AG09309 (cell line): ENCODE measurements around the gene TOM1.

ENCODE experiments used
- DNase-seq: peaks from one replicate; pipeline ENCODE4 v3.0.0-alpha.2; 2010; ENCODE audit warnings: low read depth
- H3K4me3 ChIP-seq: 2 replicates; pipeline ENCODE4 v1.5.1; 2011; ENCODE audit warnings: mild to moderate bottlenecking, low read depth, low read length, moderate library complexity; ENCODE audit not compliant: control insufficient read depth
- TF ChIP-seq, protein P1 (sequence below): IDR thresholded peaks from 2 replicates; pipeline ENCODE4 v1.5.1; 2011; ENCODE audit warnings: mild to moderate bottlenecking, low read depth, low read length, inconsistent platforms; ENCODE audit not compliant: insufficient read depth, control insufficient read depth; ENCODE audit errors: missing control alignments

The TOM1 gene

DNA sequence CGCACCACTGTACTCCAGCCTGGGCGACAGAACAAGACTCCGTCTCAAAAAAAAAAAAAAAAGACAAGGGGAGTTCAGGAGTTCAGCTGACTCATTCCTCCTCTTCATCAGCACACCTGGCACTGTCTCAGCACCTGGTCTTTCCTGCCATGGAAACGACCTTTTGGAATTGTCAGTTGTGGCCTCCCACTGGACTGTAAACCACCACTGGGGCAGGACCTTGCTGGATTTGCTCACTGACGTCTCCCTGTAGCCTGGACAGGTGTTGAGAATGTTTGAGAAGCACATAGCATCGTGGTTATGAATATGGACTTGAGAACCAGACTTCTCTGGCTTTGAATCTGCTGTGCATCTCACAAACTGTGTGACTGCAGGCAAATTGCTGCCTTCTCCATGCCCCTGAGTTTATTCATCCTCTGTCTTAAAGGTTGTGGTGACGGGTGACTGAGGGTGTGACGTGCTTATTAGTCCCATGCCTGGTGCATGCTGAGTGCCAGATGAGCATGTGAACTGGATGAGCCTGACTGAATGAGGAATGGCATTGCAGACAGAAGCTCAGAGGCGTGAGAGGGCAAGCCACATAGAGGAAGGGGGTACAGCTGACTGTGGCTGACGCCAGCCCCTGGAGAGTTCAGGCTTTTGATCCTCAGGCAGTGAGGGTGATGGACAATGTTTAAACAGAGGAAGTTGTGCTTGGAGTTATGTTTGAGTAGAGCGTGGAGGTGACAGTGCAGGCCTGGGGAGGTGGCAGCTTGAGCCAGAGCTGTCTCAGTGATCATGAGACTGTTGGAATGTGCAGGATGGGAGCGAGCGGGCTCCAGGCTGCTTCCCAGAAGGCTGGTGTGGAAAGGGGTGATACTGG is 12.7 kb downstream of the TOM1 start:
- DNase-seq = peak; percentile 41
- TF ChIP-seq, protein P1, sequence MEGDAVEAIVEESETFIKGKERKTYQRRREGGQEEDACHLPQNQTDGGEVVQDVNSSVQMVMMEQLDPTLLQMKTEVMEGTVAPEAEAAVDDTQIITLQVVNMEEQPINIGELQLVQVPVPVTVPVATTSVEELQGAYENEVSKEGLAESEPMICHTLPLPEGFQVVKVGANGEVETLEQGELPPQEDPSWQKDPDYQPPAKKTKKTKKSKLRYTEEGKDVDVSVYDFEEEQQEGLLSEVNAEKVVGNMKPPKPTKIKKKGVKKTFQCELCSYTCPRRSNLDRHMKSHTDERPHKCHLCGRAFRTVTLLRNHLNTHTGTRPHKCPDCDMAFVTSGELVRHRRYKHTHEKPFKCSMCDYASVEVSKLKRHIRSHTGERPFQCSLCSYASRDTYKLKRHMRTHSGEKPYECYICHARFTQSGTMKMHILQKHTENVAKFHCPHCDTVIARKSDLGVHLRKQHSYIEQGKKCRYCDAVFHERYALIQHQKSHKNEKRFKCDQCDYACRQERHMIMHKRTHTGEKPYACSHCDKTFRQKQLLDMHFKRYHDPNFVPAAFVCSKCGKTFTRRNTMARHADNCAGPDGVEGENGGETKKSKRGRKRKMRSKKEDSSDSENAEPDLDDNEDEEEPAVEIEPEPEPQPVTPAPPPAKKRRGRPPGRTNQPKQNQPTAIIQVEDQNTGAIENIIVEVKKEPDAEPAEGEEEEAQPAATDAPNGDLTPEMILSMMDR = no peak
- H3K4me3 ChIP-seq = no peak overlapping the region

DNA sequence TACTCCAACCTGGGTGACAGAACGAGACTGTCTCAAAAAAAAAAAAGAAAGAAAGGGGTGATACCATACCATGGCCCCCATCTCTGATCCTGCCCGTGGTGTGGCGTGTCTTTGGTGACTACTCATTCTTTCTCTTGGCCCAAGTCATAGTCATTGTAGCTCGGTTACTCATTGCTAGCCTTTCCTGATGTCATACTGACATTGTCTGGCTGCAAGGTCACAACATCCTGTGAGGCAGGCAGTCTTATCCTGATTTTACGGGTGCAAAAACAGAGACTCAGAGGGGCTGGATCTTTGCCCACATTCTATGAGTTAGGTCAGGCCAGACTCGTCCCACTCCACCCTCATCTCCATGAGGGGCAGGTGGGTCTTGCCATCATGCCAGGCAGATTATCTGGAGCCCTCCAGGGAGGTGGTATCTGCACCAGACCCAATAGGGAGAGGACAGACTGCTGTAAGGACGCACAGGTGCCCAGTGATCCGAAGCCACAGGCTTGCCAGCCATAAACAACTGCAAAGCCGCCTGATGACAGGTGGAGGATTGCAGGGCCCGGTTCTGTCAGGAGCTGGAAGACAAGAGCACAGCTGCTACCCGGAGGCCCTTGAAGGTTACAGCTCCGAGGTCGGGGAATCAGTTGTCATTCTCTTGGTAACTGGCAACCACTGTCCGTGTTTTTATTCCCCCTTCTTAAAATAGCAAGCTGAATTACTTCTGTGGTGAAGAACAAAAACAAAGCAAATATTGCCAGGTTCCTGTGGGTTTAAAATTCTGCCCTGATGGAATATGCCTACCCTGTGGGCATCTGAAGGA is 13.8 kb downstream of the TOM1 start:
- H3K4me3 ChIP-seq = no peak overlapping the region
- peak; percentile 84 for DNase-seq
- TF ChIP-seq, protein P1 = no peak

DNA sequence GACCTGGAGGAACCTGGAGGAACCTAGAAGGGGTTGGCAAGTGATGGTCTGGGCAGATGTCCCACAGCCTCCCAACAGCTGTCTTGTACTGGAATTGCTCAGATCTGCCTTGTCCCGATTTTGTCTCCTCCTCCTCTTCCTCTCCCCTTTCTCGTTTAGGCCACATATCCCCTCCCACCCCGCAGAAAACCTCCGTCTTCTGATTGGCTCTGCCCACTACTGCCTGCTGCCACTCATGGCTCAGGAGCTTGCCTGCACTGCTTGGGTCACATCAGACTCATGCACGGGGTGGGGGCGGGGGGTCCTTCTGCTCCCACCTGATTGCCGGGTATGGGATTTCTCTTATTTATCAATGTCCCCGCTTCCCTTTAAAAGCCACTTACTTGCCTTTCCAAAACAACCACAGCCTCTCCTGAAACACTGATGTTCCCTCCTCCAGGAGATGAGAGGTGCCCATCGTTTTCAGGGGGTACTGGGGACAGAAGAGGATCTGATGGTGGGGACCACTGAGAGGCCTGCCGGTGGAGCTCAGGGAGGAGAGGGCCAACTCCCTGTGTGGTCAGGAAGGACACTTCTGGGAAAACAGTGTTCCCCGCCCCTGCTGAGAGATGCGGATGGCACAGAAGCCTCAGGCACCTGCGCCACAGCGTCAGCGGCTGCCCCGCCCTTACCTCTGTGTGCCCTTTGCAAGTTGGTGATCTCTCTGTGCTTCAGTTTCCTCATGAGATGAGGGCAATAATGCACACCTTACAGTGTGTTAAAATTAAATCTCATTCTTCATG is 14.7 kb downstream of the TOM1 start:
- TF ChIP-seq, protein P1 = no peak
- no peak overlapping the region for H3K4me3 ChIP-seq
- no peak for DNase-seq

DNA sequence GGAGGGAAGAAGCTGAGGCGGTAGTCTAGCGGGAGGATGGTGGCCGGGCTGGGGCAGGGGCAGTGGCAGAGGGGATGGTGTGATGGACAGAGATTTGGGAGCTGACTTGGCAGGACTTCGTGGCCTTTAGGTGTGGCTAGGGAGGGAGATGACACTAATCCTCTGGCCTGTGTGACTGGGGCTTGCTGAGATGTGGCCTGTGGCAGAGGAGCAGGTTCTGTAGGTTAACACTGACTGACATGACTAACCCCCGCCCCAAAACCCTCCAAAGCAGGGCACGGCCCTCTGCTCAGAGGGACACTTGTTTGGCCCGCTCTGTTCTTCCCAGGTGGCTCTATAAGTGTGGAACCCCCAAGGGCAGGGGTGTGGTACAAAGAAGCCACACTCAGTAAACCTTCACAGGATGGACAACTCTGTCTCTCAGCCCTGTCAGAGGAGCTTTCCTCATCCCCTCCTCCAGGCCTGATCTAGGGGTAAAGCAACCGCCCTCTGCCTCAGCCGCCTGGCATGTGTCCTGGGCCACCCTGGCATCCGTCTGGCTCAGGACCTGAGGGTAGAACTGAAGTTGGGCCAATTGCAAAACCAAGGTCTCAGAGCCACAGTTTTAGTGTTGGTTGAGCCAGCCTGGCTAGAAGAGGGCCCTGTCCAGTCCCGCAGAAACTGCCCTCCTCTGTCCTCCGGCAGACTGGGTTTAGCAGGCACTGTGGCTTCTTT is 15.6 kb downstream of the TOM1 start:
- DNase-seq = no peak

DNA sequence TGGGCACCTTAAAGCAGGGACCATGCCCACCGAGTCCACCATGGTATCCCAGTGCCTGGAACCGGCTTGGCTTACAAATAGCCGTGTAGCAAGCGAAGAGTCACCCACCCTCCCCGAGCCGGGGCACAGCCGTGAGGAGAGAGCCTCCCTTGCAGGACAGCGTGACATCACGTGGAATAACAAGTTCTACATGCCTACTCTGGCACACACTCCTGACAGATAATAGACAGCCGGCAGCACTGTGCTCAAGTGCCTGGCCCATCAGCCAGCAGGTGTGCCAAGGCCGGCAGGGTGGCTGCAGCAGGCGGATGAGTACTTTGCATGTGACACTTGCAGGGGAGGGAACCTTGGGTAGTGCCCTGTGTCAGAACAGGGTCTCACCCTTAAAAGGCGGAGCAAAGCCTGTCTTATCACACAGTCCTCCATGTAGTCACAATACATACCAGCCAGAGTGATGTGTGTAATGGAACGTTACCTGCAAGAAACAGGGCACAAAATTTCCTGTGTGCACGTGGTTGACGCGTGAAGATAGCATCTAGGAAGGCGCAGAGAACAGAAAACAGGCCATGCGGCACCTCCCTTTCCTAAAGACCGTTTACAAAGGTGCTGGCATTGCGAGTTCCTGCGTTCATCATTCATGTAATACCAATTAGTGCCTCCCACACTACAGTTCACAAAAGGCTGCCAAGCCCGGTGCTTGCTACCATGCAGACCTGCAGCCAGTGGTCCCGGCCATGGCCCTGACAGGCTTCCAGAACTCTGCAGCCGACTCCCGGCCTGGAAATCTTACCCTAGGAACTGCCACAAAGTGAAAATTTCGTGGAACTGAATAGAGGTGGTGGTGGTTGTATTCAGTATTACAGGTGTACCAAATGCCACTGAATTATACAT is 16.4 kb downstream of the TOM1 start:
- no peak overlapping the region for H3K4me3 ChIP-seq
- no peak for DNase-seq
- TF ChIP-seq, protein P1 = no peak

More for the DNA sequence above, 15.6 kb downstream of the TOM1 start:
- H3K4me3 ChIP-seq = no peak overlapping the region
- TF ChIP-seq, protein P1 = no peak
